H9 (cell line): Measurements from ENCODE around the gene DSTN. TPM values are rescaled to one million over a fixed set of nuclear protein-coding genes. Genes with fewer than 3 reads are reported as not detected.

ENCODE experiments used
- DNase-seq: peaks from one replicate; pipeline ENCODE4 v3.0.0-alpha.2; 2017
- H2AFZ ChIP-seq: one replicate; pipeline ENCODE4 v1.6.1; 2013; ENCODE audit warnings: mild to moderate bottlenecking, low read length, control low read depth, moderate library complexity
- H2AK5ac ChIP-seq: 2 replicates; pipeline ENCODE4 v1.6.1; 2013; ENCODE audit warnings: low read length, control low read depth, mixed read lengths; ENCODE audit not compliant: insufficient read length
- H2BK120ac ChIP-seq: one replicate; pipeline ENCODE4 v1.6.1; 2013; ENCODE audit warnings: low read depth, mild to moderate bottlenecking, low read length, control low read depth, inconsistent platforms; ENCODE audit not compliant: poor library complexity, severe bottlenecking
- H2BK12ac ChIP-seq: 2 replicates; pipeline ENCODE4 v1.6.1; 2013; ENCODE audit warnings: low read length, control low read depth, mixed read lengths, low read depth; ENCODE audit not compliant: insufficient read length
- H2BK15ac ChIP-seq: 2 replicates; pipeline ENCODE4 v1.6.1; 2013; ENCODE audit warnings: low read depth, low read length, control low read depth
- H2BK20ac ChIP-seq: one replicate; pipeline ENCODE4 v1.6.1; 2013; ENCODE audit warnings: low read depth, mild to moderate bottlenecking, low read length, control low read depth, inconsistent platforms; ENCODE audit not compliant: poor library complexity, severe bottlenecking
- H2BK5ac ChIP-seq: 2 replicates; pipeline ENCODE4 v1.6.1; 2013; ENCODE audit warnings: low read length, control low read depth, mixed read lengths; ENCODE audit not compliant: insufficient read length
- H3K14ac ChIP-seq: 2 replicates; pipeline ENCODE4 v1.6.1; 2013; ENCODE audit warnings: low read length, control low read depth; ENCODE audit not compliant: insufficient read depth
- H3K18ac ChIP-seq: 2 replicates; pipeline ENCODE4 v1.6.1; 2013; ENCODE audit warnings: low read depth, mild to moderate bottlenecking, mixed read lengths, low read length, control low read depth; ENCODE audit not compliant: insufficient read length
- H3K23ac ChIP-seq: 2 replicates; pipeline ENCODE4 v1.6.1; 2013; ENCODE audit warnings: low read length, control low read depth, mixed read lengths, low read depth; ENCODE audit not compliant: insufficient read length
- H3K23me2 ChIP-seq: 2 replicates; pipeline ENCODE4 v1.6.1; 2013; ENCODE audit warnings: low read depth, mild to moderate bottlenecking, mixed read lengths, low read length, control low read depth; ENCODE audit not compliant: insufficient read length, poor library complexity, severe bottlenecking
- H3K27ac ChIP-seq: 2 replicates; pipeline ENCODE4 v1.5.1; 2013; ENCODE audit warnings: low read length, control low read depth, mixed read lengths, low read depth; ENCODE audit not compliant: insufficient read length
- H3K27me3 ChIP-seq: 2 replicates; pipeline ENCODE4 v1.6.1; 2013; ENCODE audit warnings: low read length, control low read depth, inconsistent platforms; ENCODE audit not compliant: insufficient read depth
- H3K4ac ChIP-seq: 2 replicates; pipeline ENCODE4 v1.6.1; 2013; ENCODE audit warnings: low read depth, mild to moderate bottlenecking, control low read depth, inconsistent platforms, low read length, moderate library complexity
- H3K4me1 ChIP-seq: 2 replicates; pipeline ENCODE4 v1.6.1; 2013; ENCODE audit warnings: low read length, control low read depth, inconsistent platforms; ENCODE audit not compliant: insufficient read depth
- H3K4me2 ChIP-seq: 2 replicates; pipeline ENCODE4 v1.6.1; 2013; ENCODE audit warnings: low read length, control low read depth, mixed read lengths; ENCODE audit not compliant: insufficient read length, insufficient read depth
- H3K56ac ChIP-seq: 2 replicates; pipeline ENCODE4 v1.6.1; 2013; ENCODE audit warnings: low read depth, mild to moderate bottlenecking, mixed read lengths, low read length, control low read depth; ENCODE audit not compliant: insufficient read length
- H3K79me1 ChIP-seq: 2 replicates; pipeline ENCODE4 v1.6.1; 2013; ENCODE audit warnings: low read depth, mild to moderate bottlenecking, moderate library complexity, low read length, control low read depth, inconsistent platforms; ENCODE audit not compliant: insufficient read depth, poor library complexity, severe bottlenecking
- H3K79me2 ChIP-seq: 2 replicates; pipeline ENCODE4 v1.6.1; 2013; ENCODE audit warnings: low read length, control low read depth, inconsistent platforms; ENCODE audit not compliant: insufficient read depth
- H3K9ac ChIP-seq: 2 replicates; pipeline ENCODE4 v1.6.1; 2013; ENCODE audit warnings: low read length, control low read depth, mixed read lengths; ENCODE audit not compliant: insufficient read length; ENCODE audit errors: extremely low read depth
- H3K9me3 ChIP-seq: one replicate; pipeline ENCODE4 v1.6.1; 2013; ENCODE audit warnings: low read depth, low read length, inconsistent platforms; ENCODE audit not compliant: control insufficient read depth
- H3T11ph ChIP-seq: one replicate; pipeline ENCODE4 v1.6.1; 2013; ENCODE audit warnings: mild to moderate bottlenecking, low read length, control low read depth, inconsistent platforms
- H4K20me1 ChIP-seq: one replicate; pipeline ENCODE4 v1.6.1; 2013; ENCODE audit not compliant: control insufficient read depth, insufficient read length, insufficient read depth
- H4K5ac ChIP-seq: 2 replicates; pipeline ENCODE4 v1.6.1; 2013; ENCODE audit warnings: low read depth, mild to moderate bottlenecking, mixed read lengths, low read length, control low read depth; ENCODE audit not compliant: insufficient read length
- H4K8ac ChIP-seq: replicated peaks from 2 replicates; pipeline ENCODE4 v1.6.1; 2013; ENCODE audit warnings: low read length, control low read depth, mixed read lengths, low read depth; ENCODE audit not compliant: insufficient read length
- H4K91ac ChIP-seq: 2 replicates; pipeline ENCODE4 v1.6.1; 2013; ENCODE audit warnings: low read depth, mild to moderate bottlenecking, moderate library complexity, mixed read lengths, low read length, control low read depth; ENCODE audit not compliant: insufficient read length
- H3K27ac Mint-ChIP-seq, 3 experiments: 2 replicates in 2 of 3; 3 replicates in 1 of 3; pipeline ENCODE4 v1.8.0; 2020 to 2021; ENCODE audit warnings: mixed read lengths in 3 of 3, mild to moderate bottlenecking in 1 of 3, moderate library complexity in 1 of 3
- H3K27me3 Mint-ChIP-seq: 2 replicates; pipeline ENCODE4 v1.8.0; 2021; ENCODE audit warnings: low read depth, mild to moderate bottlenecking, moderate library complexity, mixed read lengths
- H3K36me3 Mint-ChIP-seq, 3 experiments: 2 replicates in 2 of 3; 3 replicates in 1 of 3; pipeline ENCODE4 v1.8.0; 2020 to 2021; ENCODE audit warnings: low read depth in 3 of 3, mixed read lengths in 3 of 3; ENCODE audit not compliant: insufficient read depth in 1 of 3
- H3K4me1 Mint-ChIP-seq, 2 experiments: 2 replicates each; pipeline ENCODE4 v1.8.0; 2020; ENCODE audit warnings: mixed read lengths in 2 of 2
- H3K4me3 Mint-ChIP-seq, 2 experiments: 2 replicates in 1 of 2; 3 replicates in 1 of 2; pipeline ENCODE4 v1.8.0; 2020 to 2021; ENCODE audit warnings: mild to moderate bottlenecking in 2 of 2, mixed read lengths in 2 of 2, moderate library complexity in 1 of 2
- H3K9me3 Mint-ChIP-seq, 2 experiments: 2 replicates in 1 of 2; 3 replicates in 1 of 2; pipeline ENCODE4 v1.8.0; 2020; ENCODE audit warnings: mild to moderate bottlenecking in 2 of 2, mixed read lengths in 2 of 2, moderate library complexity in 1 of 2
- whole genome bisulfite sequencing: extraction: QIAGEN DNeasy Blood & Tissue Kit; methylation state at CpG from one replicate; pipeline ENCODE4 v1.1.7; 2013; ENCODE audit warnings: missing lambda C conversion rate, low lambda C conversion rate, mixed read lengths; ENCODE audit not compliant: insufficient read length; ENCODE audit errors: extremely low coverage; 5-methylcytosine and 5-hydroxymethylcytosine counted together
- total RNA-seq: library from RNA; stranded (reverse); gene quantifications from 2 replicates; pipeline ENCODE4 v1.2.1, GENCODE V29; 2021
- TF ChIP-seq, protein P1 (sequence below): fragments of 200-600 bp; sonication (generic); conservative IDR thresholded peaks from 3 replicates; pipeline ENCODE4 v1.8.0; 2021; ENCODE audit warnings: antibody characterized with exemption, mild to moderate bottlenecking

Gene DSTN
- total RNA-seq, 1 experiment from 2014 or later = 145 TPM

DNA sequence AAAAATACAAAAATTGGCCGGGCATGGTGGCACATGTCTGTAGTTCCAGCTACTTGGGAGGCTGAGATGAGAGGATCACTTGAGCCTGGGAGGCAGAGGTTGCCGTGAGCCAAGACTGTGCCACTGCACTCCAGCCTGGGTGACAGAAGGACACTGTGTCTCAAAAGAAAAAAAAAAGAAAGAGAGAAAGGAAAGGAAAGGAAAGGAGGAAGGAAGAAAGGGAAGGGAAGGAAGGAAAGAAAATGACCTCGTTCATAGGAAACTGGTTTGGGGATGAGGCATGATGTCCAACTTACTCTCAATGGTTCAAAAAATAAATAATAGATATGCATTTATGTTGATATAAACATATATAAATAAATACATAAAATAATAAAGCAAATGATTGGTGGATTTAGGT is 31.9 kb upstream of the DSTN start:
- Histone ChIP-seq H2AK5ac (no peak overlapping the region), H3K79me2 (no peaks in the 10 kb centered on the region), H3K27ac (no peak overlapping the region), H2AFZ (no peak overlapping the region), H2BK120ac (no peak overlapping the region), H3K27me3 (no peaks in the 10 kb centered on the region), H3T11ph (no peak overlapping the region), H3K14ac (no peak overlapping the region), H3K23ac (no peak overlapping the region), H2BK12ac (no peak overlapping the region), H3K23me2 (no peaks in the 10 kb centered on the region), H4K5ac (no peak overlapping the region), H4K20me1 (no peaks in the 10 kb centered on the region), H3K4me2 (no peak overlapping the region), H3K56ac (no peak overlapping the region), H3K9ac (no peak overlapping the region), H2BK15ac (no peak overlapping the region), H2BK5ac (no peak overlapping the region), H3K4ac (no peak overlapping the region), H4K8ac (no peak overlapping the region), H3K18ac (no peak overlapping the region), H3K4me1 (peaks cover 5% of the 10 kb centered on the region; the same call in 1 of the 2 replicates), H3K79me1 (no peaks in the 10 kb centered on the region), H2BK20ac (no peak overlapping the region), H4K91ac (no peak overlapping the region), H3K9me3 (no peaks in the 10 kb centered on the region)
- Mint-ChIP-seq H3K36me3 (peaks cover 0 to 2% (median 0%) of the 10 kb centered on the region in 3 experiments; a peak in 1 of 7 replicates), H3K27ac (no peak overlapping the region; a peak in 2 of 7 replicates), H3K4me3 (no peak overlapping the region), H3K27me3 (no peaks in the 10 kb centered on the region), H3K9me3 (peaks cover 0 to 4% of the 10 kb centered on the region in 2 experiments; a peak in 3 of 5 replicates), H3K4me1 (peaks cover 20 to 22% of the 10 kb centered on the region in 2 experiments)
- WGBS = no CpG with 5 or more reads among the region's 3 CpGs
- no peak for DNase-seq
- TF ChIP-seq, protein P1, sequence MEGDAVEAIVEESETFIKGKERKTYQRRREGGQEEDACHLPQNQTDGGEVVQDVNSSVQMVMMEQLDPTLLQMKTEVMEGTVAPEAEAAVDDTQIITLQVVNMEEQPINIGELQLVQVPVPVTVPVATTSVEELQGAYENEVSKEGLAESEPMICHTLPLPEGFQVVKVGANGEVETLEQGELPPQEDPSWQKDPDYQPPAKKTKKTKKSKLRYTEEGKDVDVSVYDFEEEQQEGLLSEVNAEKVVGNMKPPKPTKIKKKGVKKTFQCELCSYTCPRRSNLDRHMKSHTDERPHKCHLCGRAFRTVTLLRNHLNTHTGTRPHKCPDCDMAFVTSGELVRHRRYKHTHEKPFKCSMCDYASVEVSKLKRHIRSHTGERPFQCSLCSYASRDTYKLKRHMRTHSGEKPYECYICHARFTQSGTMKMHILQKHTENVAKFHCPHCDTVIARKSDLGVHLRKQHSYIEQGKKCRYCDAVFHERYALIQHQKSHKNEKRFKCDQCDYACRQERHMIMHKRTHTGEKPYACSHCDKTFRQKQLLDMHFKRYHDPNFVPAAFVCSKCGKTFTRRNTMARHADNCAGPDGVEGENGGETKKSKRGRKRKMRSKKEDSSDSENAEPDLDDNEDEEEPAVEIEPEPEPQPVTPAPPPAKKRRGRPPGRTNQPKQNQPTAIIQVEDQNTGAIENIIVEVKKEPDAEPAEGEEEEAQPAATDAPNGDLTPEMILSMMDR = no peak
